Measurements from ENCODE around the gene ZNF81. TPM values are rescaled to one million over a fixed set of nuclear protein-coding genes. Genes with fewer than 3 reads are reported as not detected.

The ZNF81 gene
- total and polyA plus RNA-seq, 2 of the 13 experiments (the other 11 are each of a cell fraction or from before 2014, with no cell fraction given), result 1.4 to 3.2 TPM

GRCh38 chrX:47836164-47837072 is at the start of gene ZNF81 (continued):
- no peak for TF ChIP-seq ARID2 (CRISPR knock-in tag; IDR thresholded peaks at IDR 0.05; ENCODE audit: borderline replicate concordance)
- TF ChIP-seq ZNF543 (CRISPR knock-in tag; IDR thresholded peaks at IDR 0.05), result no peak
- TF ChIP-seq USF2 (IDR thresholded peaks at IDR 0.05; ENCODE audit: low read depth, low read length), result peak; percentile 33; the same call in 1 of the 2 replicates
- peak; percentile 50; the same call in 1 of the 2 replicates for TF ChIP-seq USF2 (CRISPR knock-in tag; IDR thresholded peaks at IDR 0.05; ENCODE audit: borderline replicate concordance)
- no peak for TF ChIP-seq MEF2D (CRISPR knock-in tag; IDR thresholded peaks at IDR 0.05)
- no peak for TF ChIP-seq ZBTB38 (CRISPR knock-in tag; IDR thresholded peaks at IDR 0.05)
- TF ChIP-seq ZNF121 (CRISPR knock-in tag; IDR thresholded peaks at IDR 0.05), result no peak
- no peak for TF ChIP-seq HMGA1 (CRISPR knock-in tag; conservative IDR thresholded peaks at IDR 0.05)
- TF ChIP-seq KAT8 (CRISPR knock-in tag; IDR thresholded peaks at IDR 0.05), result peak; percentile 81
- TF ChIP-seq ZNF335 (CRISPR knock-in tag; IDR thresholded peaks at IDR 0.05), result peak; percentile 99
- TF ChIP-seq FOXA3 (CRISPR knock-in tag; IDR thresholded peaks at IDR 0.05), result peak; percentile 58
- TF ChIP-seq NR1H2 (CRISPR knock-in tag; IDR thresholded peaks at IDR 0.05; ENCODE audit: borderline replicate concordance, low read depth), result no peak
- no peak for TF ChIP-seq RARA (CRISPR knock-in tag; IDR thresholded peaks at IDR 0.05)
- no peak for TF ChIP-seq RBM39 (IDR thresholded peaks at IDR 0.05; ENCODE audit: low read depth, low read length, poor library complexity, severe bottlenecking)
- no peak for TF ChIP-seq SP4 (CRISPR knock-in tag; IDR thresholded peaks at IDR 0.05)
- no peak for TF ChIP-seq SRSF4 (IDR thresholded peaks at IDR 0.05; ENCODE audit: low read depth, low read length, poor library complexity, severe bottlenecking)
- no peak for TF ChIP-seq PLRG1 (conservative IDR thresholded peaks at IDR 0.05)
- peak; percentile 20 to 80; a peak in 2 of 4 replicates for TF ChIP-seq POLR2A (IDR thresholded peaks at IDR 0.05; ENCODE audit: insufficient read depth in 1 of 2, low read depth in 2 of 2, low read length in 2 of 2)
- TF ChIP-seq HES4 (CRISPR knock-in tag; IDR thresholded peaks at IDR 0.05; ENCODE audit: borderline replicate concordance), result no peak
- TF ChIP-seq AGO2 (optimal IDR thresholded peaks at IDR 0.05; ENCODE audit: low read depth, low read length), result no peak
- no peak for TF ChIP-seq HMGXB3 (CRISPR knock-in tag; IDR thresholded peaks at IDR 0.05; ENCODE audit: borderline replicate concordance)
- TF ChIP-seq YY1 (IDR thresholded peaks at IDR 0.05; ENCODE audit: insufficient read depth, insufficient replicate concordance, low read depth, low read length), result peak; percentile 98
- TF ChIP-seq ISL2 (CRISPR knock-in tag; IDR thresholded peaks at IDR 0.05), result no peak
- TF ChIP-seq WIZ (CRISPR knock-in tag; IDR thresholded peaks at IDR 0.05), result no peak
